Spleen (tissue), 11 donors: ENCODE results near the gene RERE. TPM values are rescaled to one million over a fixed set of nuclear protein-coding genes. Genes with fewer than 3 reads are reported as not detected.

ENCODE experiments used
- DNase-seq: peaks from one replicate; pipeline ENCODE4 v3.0.0-alpha.2; 2020
- H3K27ac ChIP-seq, 8 donors: fragments of 200-600 bp; sonication (generic) in 7 of 8; 1 replicate in 4 of 8; 2 replicates in 4 of 8; pipeline versions ENCODE4 v1.5.0 to v1.8.0; 2016 to 2021; ENCODE audit warnings: inconsistent platforms in 4 of 8, mild to moderate bottlenecking in 4 of 8, moderate library complexity in 1 of 8
- H3K27me3 ChIP-seq, 7 donors: fragments of 200-600 bp; sonication (generic) in 6 of 7; replicated peaks in 1 of 7; 1 replicate in 4 of 7; 2 replicates in 3 of 7; pipeline versions ENCODE4 v1.5.0 to v1.8.0; 2016 to 2021; ENCODE audit warnings: inconsistent platforms in 3 of 7, mild to moderate bottlenecking in 1 of 7
- H3K36me3 ChIP-seq, 6 donors: fragments of 200-600 bp; sonication (generic) in 5 of 6; 1 replicate in 4 of 6; 2 replicates in 2 of 6; pipeline versions ENCODE4 v1.5.0 to v1.8.0; 2016 to 2021; ENCODE audit warnings: inconsistent platforms in 2 of 6
- H3K4me1 ChIP-seq, 6 donors: fragments of 200-600 bp; sonication (generic) in 5 of 6; 1 replicate in 3 of 6; 2 replicates in 3 of 6; pipeline versions ENCODE4 v1.5.0 to v1.8.0; 2016 to 2021; ENCODE audit warnings: inconsistent platforms in 3 of 6
- H3K4me3 ChIP-seq, 8 donors: fragments of 200-600 bp; sonication (generic) in 7 of 8; 1 replicate in 4 of 8; 2 replicates in 4 of 8; pipeline versions ENCODE4 v1.5.0 to v1.8.0; 2016 to 2021; ENCODE audit warnings: inconsistent platforms in 4 of 8, mild to moderate bottlenecking in 4 of 8, moderate library complexity in 2 of 8
- H3K9me3 ChIP-seq, 8 donors: fragments of 200-600 bp; sonication (generic) in 7 of 8; 1 replicate in 4 of 8; 2 replicates in 4 of 8; pipeline versions ENCODE4 v1.5.0 to v1.8.0; 2016 to 2021; ENCODE audit warnings: inconsistent platforms in 4 of 8
- CTCF ChIP-seq, 11 experiments: fragments of 200-600 bp in 7 of 11; fragments of 450-650 bp in 4 of 11; sonication (generic) in 4 of 11; IDR thresholded peaks in 8 of 11; conservative IDR thresholded peaks in 3 of 11; 1 replicate in 7 of 11; 2 replicates in 4 of 11; pipeline versions ENCODE4 v1.4.0 to v1.8.0; 2016 to 2021; ENCODE audit warnings: antibody characterized with exemption in 11 of 11, inconsistent platforms in 4 of 11, mild to moderate bottlenecking in 1 of 11
- POLR2A ChIP-seq, 3 donors: fragments of 450-650 bp; IDR thresholded peaks; one replicate each; pipeline ENCODE4 v1.5.1; 2017; ENCODE audit warnings: antibody characterized with exemption in 3 of 3, mild to moderate bottlenecking in 1 of 3
- POLR2AphosphoS5 ChIP-seq, 3 donors: sonication (generic); formaldehyde crosslinking; IDR thresholded peaks; one replicate each; pipeline ENCODE4 v1.5.1; 2017; ENCODE audit warnings: antibody characterized with exemption in 3 of 3
- WGBS, 5 donors: extraction: QIAGEN DNeasy Blood & Tissue Kit in 3 of 5; methylation state at CpG; one replicate each; pipeline versions ENCODE4 v1.1.5 to v1.1.7; 2013 to 2018; 5-methylcytosine and 5-hydroxymethylcytosine counted together
- intact Hi-C: fragments of 100-400 bp; cut with DNase I; formaldehyde crosslinking; loops from one replicate; pipeline ENCODE4 v1.15.0; 2023; ENCODE audit warnings: low total_unique reads
- polyA plus RNA-seq, 3 donors: library from polyadenylated mRNA; stranded (reverse); fragments of 200-250 nt; gene quantifications; one replicate each; pipeline ENCODE4 v1.2.1, GENCODE V29; 2013
- total RNA-seq, 7 donors: library from RNA; depleted of rRNA in 3 of 7; stranded (reverse); fragments of >200 nt in 3 of 7; fragmentation: NEBNext Ultra II Directional in 4 of 7; extraction: Animal tissue kit (Norgen Biotek cat#: 25700) in 4 of 7; gene quantifications; one replicate each; pipeline versions ENCODE4 v1.1.0 to v1.2.1, GENCODE V29; 2016 to 2021
- donor health status: healthy with polysubstance abuse.
- donor health status: DM: no; HTN: no; CAD: no; lungs with moderate emphysema.
- donor health status: DM: no; HTN: no; CAD: no.
- donor health status: Bipolar disorder and iron deficiency.
- donor health status: healthy.
- donor health status: DM: no; HTN: no; CAD: no.
- donor health status: DM: yes; HTN: yes; CAD: no.

The RERE gene
- total and polyA plus RNA-seq, 10 donors: 10.3 to 149 (median 117) TPM

- Histone ChIP-seq H3K9me3 (peaks cover 0 to 14% (median 12%) of the 10 kb centered on the region in 8 donors), H3K36me3 (peaks cover 0 to 10% (median 0%) of the 10 kb centered on the region in 6 donors), H3K27me3 (no peaks in the 10 kb centered on the region), H3K4me3 (no peak overlapping the region), H3K27ac (no peak overlapping the region), H3K4me1 (peaks cover 0 to 8% (median 0%) of the 10 kb centered on the region in 6 donors)
- intact Hi-C loops: no loop called here
- TF ChIP-seq CTCF (IDR thresholded peaks at IDR 0.05 in 8 of 11, conservative IDR thresholded peaks at IDR 0.05 in 3 of 11): no peak
- TF ChIP-seq POLR2A (IDR thresholded peaks at IDR 0.05): no peak
- no peak for TF ChIP-seq POLR2AphosphoS5 (IDR thresholded peaks at IDR 0.05)
- 86 to 98% (median 94%) methylated on average over 6 of the region's 6 CpGs for WGBS, 5 donors
- no peak for DNase-seq
Measured at GRCh38 chr1:8742022-8742924, 75.2 kb downstream of the RERE start.

GRCh38 chr1:8740034-8740449 lies 77.4 kb downstream of the RERE start:
- Histone ChIP-seq H3K4me1 (peaks cover 0 to 11% (median 0%) of the 10 kb centered on the region in 6 donors), H3K4me3 (no peak overlapping the region), H3K9me3 (peaks cover 0 to 14% (median 12%) of the 10 kb centered on the region in 8 donors), H3K27me3 (no peaks in the 10 kb centered on the region), H3K27ac (no peak overlapping the region), H3K36me3 (peaks cover 0 to 10% (median 0%) of the 10 kb centered on the region in 6 donors)
- DNase-seq: no peak
- no peak for TF ChIP-seq CTCF (IDR thresholded peaks at IDR 0.05 in 8 of 11, conservative IDR thresholded peaks at IDR 0.05 in 3 of 11)
- no peak for TF ChIP-seq POLR2A (IDR thresholded peaks at IDR 0.05)
- TF ChIP-seq POLR2AphosphoS5 (IDR thresholded peaks at IDR 0.05): no peak
- intact Hi-C loops: no loop called here

- no peak for DNase-seq
- Histone ChIP-seq H3K36me3 (peaks cover 0 to 10% (median 0%) of the 10 kb centered on the region in 6 donors), H3K27me3 (no peaks in the 10 kb centered on the region), H3K4me1 (peaks cover 0 to 11% (median 0%) of the 10 kb centered on the region in 6 donors), H3K9me3 (peaks cover 0 to 14% (median 12%) of the 10 kb centered on the region in 8 donors), H3K27ac (no peak overlapping the region), H3K4me3 (no peak overlapping the region)
- no peak for TF ChIP-seq POLR2A (IDR thresholded peaks at IDR 0.05)
- no peak for TF ChIP-seq CTCF (IDR thresholded peaks at IDR 0.05 in 8 of 11, conservative IDR thresholded peaks at IDR 0.05 in 3 of 11)
- TF ChIP-seq POLR2AphosphoS5 (IDR thresholded peaks at IDR 0.05): no peak
- 94 to 99% (median 96%) methylated on average over 4 of the region's 4 CpGs for WGBS, 5 donors
- intact Hi-C loops: no loop called here
Measured at GRCh38 chr1:8739377-8739776, 78.1 kb downstream of the RERE start.

- Histone ChIP-seq H3K9me3 (peaks cover 0 to 19% (median 16%) of the 10 kb centered on the region in 8 donors), H3K4me3 (no peak overlapping the region), H3K27me3 (no peaks in the 10 kb centered on the region), H3K36me3 (peaks cover 0 to 14% (median 0%) of the 10 kb centered on the region in 6 donors), H3K27ac (peak overlapping the region in 6 of 8 donors; percentile 38 to 70 (median 62)), H3K4me1 (peaks cover 0 to 11% (median 0%) of the 10 kb centered on the region in 6 donors)
- no peak for TF ChIP-seq POLR2A (IDR thresholded peaks at IDR 0.05)
- TF ChIP-seq POLR2AphosphoS5 (IDR thresholded peaks at IDR 0.05): no peak
- TF ChIP-seq CTCF (IDR thresholded peaks at IDR 0.05 in 8 of 11, conservative IDR thresholded peaks at IDR 0.05 in 3 of 11): no peak
- DNase-seq: no peak
- intact Hi-C loops: no loop called here
Measured at GRCh38 chr1:8736927-8737326, 80.5 kb downstream of the RERE start.
